OCI-LY1 (cell line): ENCODE measurements around the gene HLA-DOA.

ENCODE experiments used
- H2AFZ ChIP-seq: fragments of 200-600 bp; sonication (generic), shearing (Covaris generic); 2 replicates; pipeline ENCODE4 v1.6.0; 2014; ENCODE audit warnings: antibody characterized with exemption, mild to moderate bottlenecking, low read length
- H3F3A ChIP-seq: fragments of 200-600 bp; sonication (generic), shearing (Covaris generic); 2 replicates; pipeline ENCODE4 v1.6.0; 2014; ENCODE audit warnings: mild to moderate bottlenecking, antibody characterized with exemption, low read length, moderate library complexity; ENCODE audit not compliant: insufficient read depth
- H3K27ac ChIP-seq: fragments of 200-600 bp; sonication (generic); 2 replicates; pipeline ENCODE4 v1.5.1; 2014; ENCODE audit warnings: low read length, mixed run types, mild to moderate bottlenecking, low read depth; ENCODE audit not compliant: poor library complexity, severe bottlenecking
- H3K27me3 ChIP-seq: fragments of 200-600 bp; sonication (generic); 2 replicates; pipeline ENCODE4 v1.6.0; 2014; ENCODE audit warnings: antibody characterized with exemption, mild to moderate bottlenecking, low read length, moderate library complexity; ENCODE audit not compliant: insufficient read depth
- H3K36me3 ChIP-seq: fragments of 200-600 bp; sonication (generic); 2 replicates; pipeline ENCODE4 v1.6.1; 2014; ENCODE audit warnings: mild to moderate bottlenecking, antibody characterized with exemption, low read length, moderate library complexity, mixed read lengths; ENCODE audit not compliant: insufficient read depth
- H3K4me1 ChIP-seq: fragments of 200-600 bp; sonication (generic); 2 replicates; pipeline ENCODE4 v1.5.1; 2014; ENCODE audit warnings: mild to moderate bottlenecking, low read length, moderate library complexity; ENCODE audit not compliant: insufficient read depth, severe bottlenecking
- H3K4me2 ChIP-seq: fragments of 200-600 bp; sonication (generic), shearing (Covaris generic); 2 replicates; pipeline ENCODE4 v1.6.1; 2014; ENCODE audit warnings: low read length
- H3K4me3 ChIP-seq: fragments of 200-600 bp; sonication (generic); 2 replicates; pipeline ENCODE4 v1.5.1; 2014; ENCODE audit warnings: low read length, low read depth, mild to moderate bottlenecking, mixed read lengths; ENCODE audit not compliant: poor library complexity, severe bottlenecking
- H3K79me2 ChIP-seq: fragments of 200-600 bp; shearing (Covaris generic); 2 replicates; pipeline ENCODE4 v1.6.1; 2016; ENCODE audit warnings: mixed run types, low read length, mixed read lengths; ENCODE audit not compliant: insufficient read depth
- H3K9ac ChIP-seq: fragments of 200-600 bp; sonication (generic), shearing (Covaris generic); 2 replicates; pipeline ENCODE4 v1.6.1; 2014; ENCODE audit warnings: mild to moderate bottlenecking, low read length, mixed read lengths
- H3K9me2 ChIP-seq: fragments of 200-600 bp; sonication (generic), shearing (Covaris generic); 2 replicates; pipeline ENCODE4 v1.6.1; 2014; ENCODE audit warnings: low read depth, mild to moderate bottlenecking, low read length, mixed read lengths
- H3K9me3 ChIP-seq: fragments of 200-600 bp; shearing (Covaris generic); 2 replicates; pipeline ENCODE4 v1.6.1; 2014; ENCODE audit warnings: low read length, mixed read lengths
- H4K20me1 ChIP-seq: fragments of 200-600 bp; sonication (generic), shearing (Covaris generic); 2 replicates; pipeline ENCODE4 v1.6.0; 2016; ENCODE audit warnings: mild to moderate bottlenecking, low read length; ENCODE audit not compliant: insufficient read depth
- CTCF ChIP-seq: fragments of 200-600 bp; sonication (generic), shearing (Covaris generic); IDR thresholded peaks from 2 replicates; pipeline ENCODE4 v1.5.1; 2017; ENCODE audit warnings: mild to moderate bottlenecking, antibody characterized with exemption, low read length, moderate library complexity, mixed read lengths
- EZH2 ChIP-seq: fragments of 200-600 bp; sonication (generic), shearing (Covaris generic); IDR thresholded peaks from 2 replicates; pipeline ENCODE4 v1.8.0; 2017; ENCODE audit warnings: borderline replicate concordance, mixed run types, mild to moderate bottlenecking, antibody characterized with exemption, low read length, moderate library complexity, mixed read lengths

The HLA-DOA gene

GRCh38 chr6:33040157-33040556 is 30.8 kb upstream of the HLA-DOA start:
- no peak overlapping the region for H3K4me2 ChIP-seq
- TF ChIP-seq CTCF (no peak), EZH2 (no peak)
- H4K20me1 ChIP-seq: no peaks in the 10 kb centered on the region
- H3K4me1 ChIP-seq: no peaks in the 10 kb centered on the region
- no peak overlapping the region for H3K27ac ChIP-seq
- H3F3A ChIP-seq: no peaks in the 10 kb centered on the region
- H3K9me3 ChIP-seq: peaks cover 3% of the 10 kb centered on the region; the same call in 1 of the 2 replicates
- no peaks in the 10 kb centered on the region for H3K36me3 ChIP-seq
- no peaks in the 10 kb centered on the region for H3K9me2 ChIP-seq
- no peaks in the 10 kb centered on the region for H3K27me3 ChIP-seq
- H2AFZ ChIP-seq: no peak overlapping the region
- H3K9ac ChIP-seq: no peak overlapping the region
- H3K4me3 ChIP-seq: no peak overlapping the region
- no peaks in the 10 kb centered on the region for H3K79me2 ChIP-seq

- Histone ChIP-seq H3K9me3 (peaks cover 5% of the 10 kb centered on the region; the same call in 1 of the 2 replicates), H4K20me1 (no peaks in the 10 kb centered on the region), H3K36me3 (no peaks in the 10 kb centered on the region), H3K79me2 (no peaks in the 10 kb centered on the region), H3K4me2 (no peak overlapping the region), H3K4me1 (no peaks in the 10 kb centered on the region), H3K9me2 (no peaks in the 10 kb centered on the region), H3K27ac (no peak overlapping the region), H3K9ac (no peak overlapping the region), H3F3A (no peaks in the 10 kb centered on the region), H3K4me3 (no peak overlapping the region), H2AFZ (no peak overlapping the region), H3K27me3 (no peaks in the 10 kb centered on the region)
- TF ChIP-seq EZH2: no peak
- TF ChIP-seq CTCF: no peak
These were observed 27.1 kb upstream of the HLA-DOA start for GRCh38 chr6:33036535-33036934.

- Histone ChIP-seq H3K4me3 (no peak overlapping the region), H3K27me3 (no peaks in the 10 kb centered on the region), H3K36me3 (no peaks in the 10 kb centered on the region), H3K79me2 (no peaks in the 10 kb centered on the region), H3K9me3 (peaks cover 5% of the 10 kb centered on the region; the same call in 1 of the 2 replicates), H3F3A (no peaks in the 10 kb centered on the region), H3K9me2 (no peaks in the 10 kb centered on the region), H3K4me2 (no peak overlapping the region), H3K9ac (no peak overlapping the region), H4K20me1 (no peaks in the 10 kb centered on the region), H2AFZ (no peak overlapping the region), H3K27ac (no peak overlapping the region), H3K4me1 (no peaks in the 10 kb centered on the region)
- TF ChIP-seq CTCF: no peak
- no peak for TF ChIP-seq EZH2
These were observed 25.2 kb upstream of the HLA-DOA start for GRCh38 chr6:33034554-33034953.
